UCSD-AML1 (cell line): Measurements from ENCODE around the gene IQSEC1.
A peak's percentile ranks its signal among the peaks of the same experiment; 100 is the strongest.

ENCODE experiments used
- DNase-seq: peaks from one replicate; lab custom pipeline; 2025; ENCODE audit not compliant: unreplicated experiment; lab: John Stamatoyannopoulos, UW

Gene IQSEC1

GRCh38 chr3:13107661-13108060 lies 34.4 kb upstream of the IQSEC1 start:
- DNase-seq, result no peak

- no peak for DNase-seq
Observed at GRCh38 chr3:13106308-13107001, 33.2 kb upstream of the IQSEC1 start.

DNA sequence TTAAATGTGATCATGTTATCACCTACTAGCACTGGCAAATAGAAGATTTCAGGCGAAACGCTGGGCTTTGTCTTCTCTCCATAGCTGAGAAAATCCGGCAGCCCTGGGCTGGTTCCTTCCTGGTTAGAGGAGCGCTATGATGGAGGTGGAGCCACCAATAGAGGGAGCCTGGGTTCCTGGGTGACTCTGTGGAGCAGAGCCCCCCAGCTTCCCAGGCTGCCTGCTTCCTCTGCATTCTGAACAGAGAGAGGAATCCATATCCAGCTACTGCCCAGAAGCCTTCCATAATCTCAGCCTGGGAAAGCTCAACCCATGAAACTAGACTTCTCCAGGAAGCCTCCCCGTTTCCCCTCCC lies 32.6 kb upstream of the IQSEC1 start:
- no peak for DNase-seq

DNA sequence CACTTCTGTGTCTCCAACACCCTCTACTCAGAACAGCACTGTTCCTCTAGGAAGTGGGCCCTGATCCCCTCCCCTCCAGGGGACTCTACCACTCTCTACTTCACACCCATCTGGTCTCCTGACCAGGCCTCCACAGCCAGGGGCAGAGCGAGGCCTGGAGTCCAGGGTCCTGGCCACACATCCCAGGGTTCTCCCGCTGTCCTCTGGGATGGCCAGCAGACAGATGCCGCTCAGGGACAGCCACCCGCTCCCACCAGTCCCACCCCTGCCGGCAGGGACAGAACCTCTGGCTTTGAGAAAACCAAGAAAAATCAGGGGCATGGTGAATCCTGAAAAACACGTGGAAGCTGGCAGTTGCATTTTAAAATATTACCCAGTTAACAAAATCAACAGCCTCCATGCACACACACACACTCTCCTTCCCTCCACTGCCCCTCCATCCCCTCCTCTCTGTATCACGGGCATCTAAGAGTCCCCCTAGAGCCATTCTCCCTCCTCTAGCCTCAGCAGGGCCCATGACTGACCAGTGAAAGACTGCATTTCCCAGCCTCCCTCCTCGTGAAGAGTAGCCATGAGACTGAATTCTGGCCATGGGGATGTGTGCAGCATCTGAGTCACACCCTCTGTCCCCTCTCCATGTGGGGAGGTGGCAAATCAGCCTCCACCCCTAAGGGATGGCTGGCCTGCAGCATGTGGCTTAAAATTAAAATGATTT lies 32.1 kb upstream of the IQSEC1 start:
- DNase-seq, result no peak

GRCh38 chr3:13104511-13104910 lies 31.3 kb upstream of the IQSEC1 start:
- no peak for DNase-seq

- no peak for DNase-seq
Observed at GRCh38 chr3:13103416-13104058, 30.3 kb upstream of the IQSEC1 start.

DNA sequence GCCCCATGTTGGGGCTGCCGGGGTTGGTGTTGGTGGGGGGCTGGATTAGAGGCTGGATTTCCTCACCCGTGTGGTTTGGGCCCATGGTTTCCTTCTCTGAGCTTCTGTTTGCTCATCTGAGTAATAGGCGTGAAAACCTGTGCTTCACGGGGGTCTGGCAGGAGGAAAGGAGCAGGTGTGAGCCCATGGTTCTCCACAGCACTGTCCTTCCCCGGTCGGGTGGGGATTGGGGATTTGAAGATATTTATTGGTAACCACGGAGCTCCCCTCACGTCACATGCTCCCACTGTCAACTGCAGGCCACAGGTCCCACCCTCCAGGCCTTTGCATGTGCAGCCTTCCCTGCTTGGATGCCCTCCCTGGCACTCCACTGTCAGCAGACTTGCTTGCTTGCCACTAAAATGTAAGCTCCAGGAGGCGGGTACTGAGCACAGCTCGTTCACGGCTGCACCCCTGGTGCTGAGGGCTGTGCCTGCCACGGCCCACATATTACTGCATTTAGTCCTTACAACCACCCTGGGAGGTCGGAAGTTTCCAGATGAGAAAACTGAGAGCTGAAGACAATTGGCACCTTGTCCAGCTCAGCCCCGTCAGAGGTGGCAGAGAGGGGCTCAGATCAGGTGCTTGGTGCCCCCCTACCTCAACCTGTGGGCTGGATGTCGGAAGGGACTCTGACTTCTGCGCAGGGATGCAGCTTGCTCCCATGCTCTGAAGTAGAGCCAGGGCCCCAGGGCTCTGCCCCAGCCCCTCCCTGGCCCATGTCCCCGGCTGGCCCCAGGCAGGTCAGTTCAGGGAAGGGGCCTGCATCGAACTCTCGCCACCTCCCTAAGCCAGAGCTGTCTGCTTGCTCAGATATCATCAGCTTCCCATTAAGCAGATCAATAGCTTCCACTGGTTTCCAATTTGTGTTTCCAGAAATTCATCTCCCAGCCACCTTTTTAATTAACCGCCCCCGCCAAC lies 29.4 kb upstream of the IQSEC1 start:
- no peak for DNase-seq

DNA sequence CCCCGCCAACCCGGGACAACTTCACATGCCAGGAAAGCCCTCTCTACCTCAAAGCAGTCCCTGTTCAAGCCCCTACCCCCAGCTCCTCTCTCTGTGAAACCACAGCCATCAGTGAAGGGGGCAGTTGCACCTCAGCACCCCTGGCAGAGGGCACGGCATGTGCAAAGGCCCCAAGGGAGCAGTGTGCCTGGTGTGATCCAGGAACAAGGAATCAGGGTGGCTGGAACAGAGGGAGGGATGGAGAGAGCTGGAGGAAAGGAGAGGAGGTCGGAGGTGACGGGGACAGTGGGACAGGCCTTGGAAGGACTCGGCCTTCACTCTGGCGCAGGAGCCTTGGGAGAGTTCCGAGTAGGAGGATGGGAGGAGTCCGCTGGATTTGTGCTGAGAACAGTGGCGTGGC lies 26.5 kb upstream of the IQSEC1 start:
- no peak for DNase-seq

DNA sequence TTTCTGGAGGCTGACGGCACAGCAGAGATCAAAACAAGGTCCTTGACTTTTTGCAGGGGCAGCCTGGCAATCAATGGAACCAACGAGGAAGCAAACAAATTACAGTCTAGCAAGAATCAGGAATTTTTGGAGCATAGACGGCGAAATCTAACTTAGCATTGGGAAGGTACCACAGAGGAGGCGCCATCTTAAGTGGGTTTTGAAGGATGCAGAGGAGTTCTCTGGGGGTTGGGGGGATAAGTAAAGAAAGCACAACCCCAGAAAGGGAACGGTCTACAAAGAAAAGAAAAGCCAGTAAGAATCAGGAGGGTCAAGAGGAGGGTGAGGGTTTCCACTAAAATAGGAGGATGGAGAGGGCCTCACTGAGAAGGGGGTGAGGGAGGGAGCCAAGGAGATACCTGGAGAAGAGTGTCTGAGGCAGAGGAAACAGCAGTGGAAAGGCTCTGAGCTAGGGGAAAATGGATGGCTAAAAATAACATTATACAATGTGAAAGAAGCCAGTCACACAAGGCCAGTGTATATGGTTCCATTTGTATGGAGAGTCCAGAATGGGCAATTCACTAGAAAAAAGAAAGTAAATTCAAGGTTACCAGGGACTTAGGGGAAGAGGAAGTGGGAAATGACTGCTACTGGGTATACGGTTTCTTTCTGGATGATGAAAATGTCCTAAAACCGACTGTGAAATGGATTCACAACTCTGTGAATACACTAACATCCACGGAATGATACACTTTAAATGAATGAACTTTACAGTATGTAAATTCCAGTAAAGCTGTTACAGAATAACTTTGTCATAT lies 25.2 kb upstream of the IQSEC1 start:
- DNase-seq, result no peak

DNA sequence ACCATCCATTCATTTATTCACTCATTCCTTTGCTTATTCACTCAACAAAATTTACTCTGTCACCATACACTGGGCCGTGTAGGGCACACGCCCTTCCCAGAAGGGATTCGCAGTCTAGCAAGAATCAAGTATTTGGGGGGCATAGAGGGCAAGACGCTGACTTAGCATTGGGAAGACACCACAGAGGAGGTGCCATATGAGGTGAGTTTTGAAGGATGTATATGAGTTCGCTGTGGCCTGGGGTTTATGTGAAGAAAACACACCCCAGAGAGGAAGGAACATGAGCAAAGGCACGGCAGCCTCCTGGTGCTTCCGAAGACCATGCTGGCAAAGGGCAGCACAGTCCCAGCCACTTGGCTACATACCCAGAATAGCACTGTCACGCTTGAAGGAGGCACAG lies 23.1 kb upstream of the IQSEC1 start:
- DNase-seq, result no peak

- peak; percentile 85 for DNase-seq
Observed at GRCh38 chr3:13095408-13095937, 22.2 kb upstream of the IQSEC1 start.

DNA sequence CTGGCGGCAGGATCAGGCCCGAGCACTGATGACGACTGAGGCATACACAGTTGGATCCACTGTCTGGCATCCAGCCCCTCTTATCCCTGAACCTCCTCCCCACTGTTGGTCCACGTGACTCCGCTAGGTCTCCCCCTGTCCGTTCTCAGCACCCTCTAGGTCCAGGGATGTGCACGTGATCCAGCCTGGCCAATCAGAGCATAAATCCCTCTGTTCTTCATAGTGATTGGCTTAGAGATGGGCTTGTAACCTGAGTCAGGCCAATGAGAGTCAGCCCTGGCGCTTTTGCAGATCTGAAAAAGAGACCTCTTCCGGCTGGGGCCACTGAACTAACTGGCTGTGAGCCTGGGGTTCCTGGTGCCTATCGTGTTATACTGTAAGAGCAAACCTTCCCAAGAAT lies 20.5 kb upstream of the IQSEC1 start:
- DNase-seq, result no peak

DNA sequence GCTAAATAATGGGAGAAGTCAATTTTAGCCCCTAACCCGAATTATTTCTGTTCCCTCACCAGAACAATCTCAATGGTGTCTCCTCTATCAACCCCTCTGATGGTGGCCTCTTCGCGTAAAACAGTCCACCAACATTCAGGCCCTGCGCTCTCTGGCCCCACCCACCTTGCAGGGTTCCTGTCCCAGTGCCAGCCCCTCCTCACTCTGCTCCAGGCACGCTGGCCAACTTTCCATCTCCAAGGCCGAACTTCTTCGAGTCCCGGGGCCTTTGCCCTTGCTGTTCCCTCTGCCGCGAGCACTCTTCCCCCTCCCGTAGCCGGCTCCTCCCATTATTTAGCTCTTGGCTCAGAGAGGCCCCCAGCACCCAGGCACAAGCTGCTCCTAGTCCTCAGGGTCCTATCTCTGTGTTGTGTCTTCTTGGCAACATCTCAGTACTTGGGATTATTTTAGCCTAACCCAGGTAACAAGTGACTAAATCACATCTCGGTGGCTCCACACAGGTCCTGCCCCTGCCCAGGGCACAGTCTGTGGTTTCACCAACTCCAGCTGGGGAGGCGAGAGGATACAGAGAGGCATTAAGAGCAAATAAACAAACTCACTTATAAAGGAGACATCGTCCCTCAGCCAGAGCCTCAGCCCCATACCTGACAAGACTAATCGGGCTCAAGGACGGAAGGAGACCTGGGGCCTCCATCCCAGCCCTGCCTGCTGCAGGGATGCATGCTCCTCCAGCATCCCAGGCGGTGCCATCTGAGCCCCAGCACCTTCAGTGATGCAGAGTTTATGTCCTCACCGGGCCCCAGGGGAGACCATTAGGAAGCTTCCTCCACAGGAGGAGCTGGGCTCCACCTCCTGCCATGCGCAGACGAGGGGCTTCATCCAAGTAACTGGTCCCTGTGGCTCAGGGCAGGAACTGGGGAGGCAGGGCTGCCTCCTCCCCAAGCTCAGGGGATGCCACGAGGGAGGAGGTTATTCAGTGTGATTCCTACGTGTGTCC lies 19.7 kb upstream of the IQSEC1 start:
- no peak for DNase-seq

- DNase-seq, result peak; percentile 82
Observed at GRCh38 chr3:13091898-13092611, 18.8 kb upstream of the IQSEC1 start.

GRCh38 chr3:13088028-13089006 lies 15.1 kb upstream of the IQSEC1 start:
- no peak for DNase-seq

DNA sequence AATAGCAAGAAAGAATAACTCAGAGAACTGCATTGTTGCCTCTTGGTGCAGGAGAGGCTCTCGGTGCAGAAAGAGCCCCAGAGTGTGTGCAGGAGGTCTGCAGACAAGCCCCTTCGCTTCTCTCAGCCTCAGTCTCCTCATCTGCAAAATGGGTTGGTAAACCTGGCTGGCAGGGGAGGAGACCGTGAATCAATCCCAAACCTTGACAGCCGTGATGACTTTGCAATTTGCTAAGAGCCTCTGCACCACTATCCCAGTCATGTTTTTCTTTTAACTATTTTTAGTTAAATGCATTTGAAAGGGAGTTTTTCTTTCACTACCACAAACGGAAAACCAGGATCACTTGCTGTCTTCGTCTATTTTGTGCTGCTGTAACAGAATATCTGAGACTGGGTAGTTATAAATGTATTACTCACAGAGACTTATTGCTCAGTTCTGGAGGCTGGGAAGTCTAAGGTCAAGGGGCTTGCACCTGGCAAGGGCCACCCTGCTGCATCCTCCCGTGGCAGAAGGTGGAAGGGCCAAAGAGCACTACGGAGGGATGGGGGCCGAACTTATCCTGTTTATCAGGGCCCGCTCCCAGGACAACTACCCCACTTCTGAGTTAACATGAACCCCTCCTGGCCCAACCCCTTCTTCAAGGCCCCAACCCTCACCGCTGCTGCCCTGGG lies 14.2 kb upstream of the IQSEC1 start:
- DNase-seq, result no peak

- no peak for DNase-seq
Observed at GRCh38 chr3:13086531-13086981, 13.3 kb upstream of the IQSEC1 start.
